Gastroesophageal sphincter (tissue), 3 donors: Measurements from ENCODE around the gene KLC1.

Experiments used
- CTCF ChIP-seq, 4 experiments: fragments of 200-600 bp in 2 of 4; fragments of 450-650 bp in 2 of 4; sonication (generic) in 1 of 4; IDR thresholded peaks; one replicate each; pipeline ENCODE4 v1.5.1; 2017 to 2019; ENCODE audit warnings: antibody characterized with exemption in 4 of 4, mild to moderate bottlenecking in 2 of 4, moderate library complexity in 2 of 4
- POLR2A ChIP-seq, 2 donors: fragments of 450-650 bp; IDR thresholded peaks; one replicate each; pipeline ENCODE4 v1.6.1; 2017; ENCODE audit warnings: antibody characterized with exemption in 2 of 2, mild to moderate bottlenecking in 2 of 2, moderate library complexity in 1 of 2

DNA sequence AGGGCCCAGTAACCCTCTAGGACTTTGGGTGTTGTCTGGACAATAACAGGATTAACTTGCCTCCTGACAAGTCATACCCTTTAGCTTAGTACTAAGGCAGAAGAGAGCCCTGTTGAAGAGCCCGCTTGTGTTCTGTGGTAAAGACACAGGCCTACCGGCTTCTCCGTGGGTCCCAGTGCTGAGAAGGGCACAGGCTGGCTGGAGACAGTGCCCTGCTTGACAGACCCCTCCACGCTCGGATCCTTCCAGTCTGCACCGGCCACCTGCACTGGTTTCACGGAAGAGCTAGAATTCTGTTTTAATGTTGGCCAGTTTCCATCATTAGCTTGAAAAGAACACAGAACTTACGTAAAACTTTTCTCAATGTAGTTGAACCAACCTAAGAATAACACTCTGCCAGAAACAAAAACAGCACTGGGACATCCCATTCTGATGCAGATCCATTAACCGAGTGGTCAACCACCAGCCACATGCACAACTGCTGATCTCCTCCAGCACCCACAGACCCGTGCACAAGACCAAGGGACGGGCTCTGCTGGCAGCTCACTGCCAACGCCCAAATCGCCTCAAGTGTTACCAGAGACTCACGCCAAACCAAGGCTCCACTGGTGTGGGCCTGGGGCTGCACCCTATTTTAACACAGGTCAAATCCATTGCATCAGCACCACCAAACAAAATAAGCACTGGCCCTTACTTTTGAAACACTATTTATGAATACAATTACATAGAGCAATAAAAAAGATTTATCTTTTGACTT lies 113.7 kb downstream of the KLC1 start:
- TF ChIP-seq CTCF (IDR thresholded peaks at IDR 0.05) (no peak), POLR2A (IDR thresholded peaks at IDR 0.05) (no peak)
